ENCODE results near the gene CLPSL1. TPM values are rescaled to one million over a fixed set of nuclear protein-coding genes. Genes with fewer than 3 reads are reported as not detected.
"Not testable (repeated sequence)": the region's sequence is repeated elsewhere in the genome, so short reads cannot be mapped to it uniquely, and the experiment has no call there.

CLPSL1 gene, protein sequence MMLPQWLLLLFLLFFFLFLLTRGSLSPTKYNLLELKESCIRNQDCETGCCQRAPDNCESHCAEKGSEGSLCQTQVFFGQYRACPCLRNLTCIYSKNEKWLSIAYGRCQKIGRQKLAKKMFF
- total RNA-seq = not detected
- long read RNA-seq = 0 reads

DNA sequence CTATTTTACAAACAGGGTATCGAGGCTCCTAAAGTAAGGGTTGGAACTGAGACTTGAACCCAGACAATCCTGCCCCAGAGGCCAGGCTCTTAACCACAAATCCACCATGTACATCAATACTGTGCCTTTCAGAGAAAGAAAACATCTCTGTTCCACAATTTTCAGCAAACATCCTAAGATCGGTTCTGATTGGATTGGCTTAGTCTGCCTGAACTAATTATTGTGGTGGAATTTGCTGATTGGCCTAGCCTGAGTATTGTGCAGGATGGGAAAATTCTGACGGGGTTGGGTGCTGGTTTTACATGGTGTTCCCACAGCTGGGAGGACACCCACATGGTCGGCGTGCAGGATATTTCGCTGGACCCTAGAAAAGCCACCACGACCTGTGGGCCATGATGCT lies at the start of gene CLPSL1:
Gene CLPSL1 (plus strand): TSS at position 301 of the 400 bp plus-strand sequence. CDS start 92 bp downstream, at position 393.
- H3K27me3 ChIP-seq = peaks cover 0 to 7% of the 10 kb centered on the region in 2 donors
- H3K9me3 ChIP-seq = no peaks in the 10 kb centered on the region
- WGBS (ENCODE audit: insufficient coverage, low coverage, low lambda C conversion rate, missing lambda C conversion rate) = 73% methylated on average over 5 of the region's 7 CpGs
- TF ChIP-seq, protein P1, sequence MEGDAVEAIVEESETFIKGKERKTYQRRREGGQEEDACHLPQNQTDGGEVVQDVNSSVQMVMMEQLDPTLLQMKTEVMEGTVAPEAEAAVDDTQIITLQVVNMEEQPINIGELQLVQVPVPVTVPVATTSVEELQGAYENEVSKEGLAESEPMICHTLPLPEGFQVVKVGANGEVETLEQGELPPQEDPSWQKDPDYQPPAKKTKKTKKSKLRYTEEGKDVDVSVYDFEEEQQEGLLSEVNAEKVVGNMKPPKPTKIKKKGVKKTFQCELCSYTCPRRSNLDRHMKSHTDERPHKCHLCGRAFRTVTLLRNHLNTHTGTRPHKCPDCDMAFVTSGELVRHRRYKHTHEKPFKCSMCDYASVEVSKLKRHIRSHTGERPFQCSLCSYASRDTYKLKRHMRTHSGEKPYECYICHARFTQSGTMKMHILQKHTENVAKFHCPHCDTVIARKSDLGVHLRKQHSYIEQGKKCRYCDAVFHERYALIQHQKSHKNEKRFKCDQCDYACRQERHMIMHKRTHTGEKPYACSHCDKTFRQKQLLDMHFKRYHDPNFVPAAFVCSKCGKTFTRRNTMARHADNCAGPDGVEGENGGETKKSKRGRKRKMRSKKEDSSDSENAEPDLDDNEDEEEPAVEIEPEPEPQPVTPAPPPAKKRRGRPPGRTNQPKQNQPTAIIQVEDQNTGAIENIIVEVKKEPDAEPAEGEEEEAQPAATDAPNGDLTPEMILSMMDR (IDR thresholded peaks at IDR 0.05) = no peak
- TF ChIP-seq POLR2A (IDR thresholded peaks at IDR 0.05) = no peak
- no peaks in the 10 kb centered on the region for H3K36me3 ChIP-seq
- H3K27ac ChIP-seq = no peak within 1 kb of the TSS
- DNase-seq = no peak
- H3K4me3 ChIP-seq = no peak within 1 kb of the TSS
- H3K4me1 ChIP-seq = peaks cover 0 to 4% (median 0%) of the 10 kb centered on the region in 4 donors
- no peak for ATAC-seq
- intact Hi-C loops (cut with DNase I) = no loop called here

DNA sequence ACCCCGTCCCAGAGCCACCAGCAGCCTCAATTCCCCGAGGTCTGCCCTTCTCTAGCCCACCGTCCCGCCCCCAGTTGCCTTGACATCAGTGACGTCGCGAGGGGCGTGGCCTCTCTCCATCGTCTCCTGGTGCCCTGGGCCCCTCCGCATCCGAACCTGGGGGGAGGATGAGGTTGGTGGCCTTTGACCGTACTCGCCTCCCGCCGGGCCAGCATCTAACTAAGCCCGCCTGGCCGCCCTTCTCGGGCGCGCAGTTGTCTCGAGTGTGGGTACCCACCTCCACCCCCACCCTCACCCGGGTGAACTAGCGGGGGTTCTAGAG lies 49.4 kb upstream of the CLPSL1 start:
- no peaks in the 10 kb centered on the region for H3K9me3 ChIP-seq
- peak overlapping the region; percentile 98 to 99 (median 99) for H3K27ac ChIP-seq
- WGBS (ENCODE audit: insufficient coverage, low coverage, low lambda C conversion rate, missing lambda C conversion rate) = no CpG with 5 or more reads among the region's 23 CpGs
- H3K4me3 ChIP-seq = peak overlapping the region; percentile 82 to 86 (median 85)
- no peaks in the 10 kb centered on the region for H3K27me3 ChIP-seq
- no peaks in the 10 kb centered on the region for H3K36me3 ChIP-seq
- peak; percentile 42 to 64 (median 50) for ATAC-seq
- H3K4me1 ChIP-seq = peaks cover 11 to 70% (median 37%) of the 10 kb centered on the region in 4 donors
- peak; percentile 83 for TF ChIP-seq POLR2A (IDR thresholded peaks at IDR 0.05)
- TF ChIP-seq, protein P1 (IDR thresholded peaks at IDR 0.05) = no peak
- DNase-seq = peak; percentile 95 to 99 (median 97)
- intact Hi-C loops (cut with DNase I) = loop anchor here (10.0 kb wide), 2 partner anchors 147 to 167 kb away; no protein-coding TSS in a partner anchor

DNA sequence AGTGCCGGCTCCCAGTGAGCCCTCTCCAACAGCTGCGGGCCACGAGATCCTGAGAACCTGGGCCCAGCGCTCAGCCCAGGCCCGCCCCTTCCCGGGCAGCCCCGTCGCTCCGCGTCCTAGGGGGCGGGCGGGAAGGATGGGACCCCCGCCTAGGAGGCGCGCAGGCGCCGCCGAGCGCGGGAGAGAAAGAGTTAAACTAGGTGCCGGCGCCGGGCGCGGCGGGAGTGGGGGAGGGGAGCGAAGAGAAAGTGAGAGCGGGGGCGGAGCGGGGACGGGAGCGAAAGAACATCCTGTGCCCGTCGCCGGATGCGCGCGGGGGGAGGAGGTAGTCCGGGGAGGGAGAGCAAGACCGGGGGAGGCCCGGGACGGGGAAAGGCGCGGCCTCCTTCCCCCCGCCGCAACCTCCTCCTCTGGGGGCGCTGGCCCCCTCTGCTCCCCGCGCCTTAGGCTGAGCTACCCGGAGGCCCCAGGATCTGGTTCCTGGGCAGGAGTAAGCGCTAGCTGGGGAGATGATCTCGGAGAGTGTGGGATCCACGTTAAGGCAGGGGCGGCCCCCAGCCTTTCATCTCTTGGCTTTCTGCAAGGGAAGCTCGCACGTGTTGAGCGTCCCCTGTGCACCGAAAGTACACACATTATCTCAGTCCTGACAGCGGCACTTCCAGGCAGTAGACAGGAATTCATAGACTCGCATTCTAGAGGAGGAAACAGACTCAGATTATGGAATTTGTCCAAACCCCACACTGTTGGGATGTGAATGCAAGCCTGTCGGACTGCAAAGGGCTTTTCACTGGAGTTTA lies 48.9 kb upstream of the CLPSL1 start:
- DNase-seq (peak; percentile 97 to 98 (median 97)), ATAC-seq (peak; percentile 61 to 65 (median 62))
- Histone ChIP-seq H3K4me3 (peak overlapping the region; percentile 82 to 86 (median 85)), H3K27ac (peak overlapping the region; percentile 98 to 99 (median 99)), H3K27me3 (no peaks in the 10 kb centered on the region), H3K9me3 (no peaks in the 10 kb centered on the region), H3K36me3 (no peaks in the 10 kb centered on the region), H3K4me1 (peaks cover 11 to 64% (median 35%) of the 10 kb centered on the region in 4 donors)
- TF ChIP-seq, protein P1 (IDR thresholded peaks at IDR 0.05) = peak in 1 of 4 donors; percentile 13
- peak; percentile 82 for TF ChIP-seq POLR2A (IDR thresholded peaks at IDR 0.05)
- intact Hi-C loops (cut with DNase I) = loop anchor here (10.0 kb wide), 2 partner anchors 147 to 167 kb away; no protein-coding TSS in a partner anchor
- under 1% methylated on average over 29 of the region's 61 CpGs for WGBS (ENCODE audit: insufficient coverage, low coverage, low lambda C conversion rate, missing lambda C conversion rate)

DNA sequence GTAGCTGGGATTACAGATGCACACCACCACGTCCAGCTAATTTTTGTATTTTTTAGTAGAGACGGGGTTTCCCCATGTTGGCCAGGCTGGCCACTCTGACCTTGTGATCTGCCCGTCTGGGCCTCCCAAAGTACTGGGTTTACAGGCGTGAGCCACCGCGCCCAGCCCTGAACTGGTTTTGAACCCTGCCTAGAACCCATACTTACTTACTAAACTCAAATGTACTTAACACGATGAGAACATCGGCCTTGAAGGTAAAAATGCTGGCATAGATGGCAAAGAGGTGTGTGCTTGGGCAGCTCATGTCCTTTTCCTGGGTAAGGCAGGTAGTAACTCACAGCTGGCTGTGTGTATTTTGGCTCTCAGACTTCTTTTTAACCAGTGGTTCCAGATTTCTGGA lies 47.2 kb upstream of the CLPSL1 start:
- Histone ChIP-seq H3K27me3 (no peaks in the 10 kb centered on the region), H3K27ac (peak overlapping the region; percentile 98 to 99 (median 99)), H3K9me3 (no peaks in the 10 kb centered on the region), H3K4me3 (no peak overlapping the region), H3K4me1 (peaks cover 11 to 53% (median 30%) of the 10 kb centered on the region in 4 donors), H3K36me3 (no peaks in the 10 kb centered on the region)
- intact Hi-C loops (cut with DNase I) = loop anchor here (10.0 kb wide), 2 partner anchors 149 to 169 kb away; no protein-coding TSS in a partner anchor
- TF ChIP-seq, protein P1 (IDR thresholded peaks at IDR 0.05) = no peak
- no peak for TF ChIP-seq POLR2A (IDR thresholded peaks at IDR 0.05)
- 73% methylated on average over 8 of the region's 8 CpGs for WGBS (ENCODE audit: insufficient coverage, low coverage, low lambda C conversion rate, missing lambda C conversion rate)
- DNase-seq (peak in 2 of 3 donors; percentile 54 to 62), ATAC-seq (no peak)

DNA sequence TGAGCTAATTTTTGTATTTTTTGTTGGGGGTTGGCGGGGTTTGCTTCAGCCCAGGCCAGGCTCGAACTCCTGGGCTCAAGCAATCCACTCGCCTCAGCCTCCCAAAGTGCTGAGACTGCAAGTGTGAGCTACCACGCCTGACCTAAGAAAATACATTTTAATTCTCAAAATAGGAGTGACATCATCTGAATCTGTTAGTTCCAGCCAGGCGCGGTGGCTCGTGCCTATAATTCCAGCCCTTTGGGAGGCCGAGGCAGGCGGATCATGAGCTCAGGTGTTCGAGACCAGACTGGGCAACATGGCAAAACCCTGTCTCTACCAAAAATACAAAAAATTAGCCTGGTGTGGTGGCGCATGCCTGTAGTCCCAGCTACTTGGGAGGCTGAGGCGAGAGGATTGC lies 46.5 kb upstream of the CLPSL1 start:
- peaks cover 8 to 51% (median 27%) of the 10 kb centered on the region in 4 donors for H3K4me1 ChIP-seq
- intact Hi-C loops (cut with DNase I) = loop anchor here (10.0 kb wide), 2 partner anchors 150 to 170 kb away; no protein-coding TSS in a partner anchor
- DNase-seq = peak in 2 of 3 donors; percentile 26 to 44

More for the DNA sequence above, 46.5 kb upstream of the CLPSL1 start:
- not testable (repeated sequence) for H3K27me3 ChIP-seq, H3K9me3 ChIP-seq, ATAC-seq, H3K36me3 ChIP-seq, H3K4me3 ChIP-seq
- WGBS (ENCODE audit: insufficient coverage, low coverage, low lambda C conversion rate, missing lambda C conversion rate) = 91% methylated on average over 12 of the region's 12 CpGs
- H3K27ac ChIP-seq = peak overlapping the region in 2 of 3 donors; percentile 98 to 99

Measured in right lobe of liver (tissue), 6 donors.